IPS-NIHi11 (cell line): ENCODE measurements around the gene MS4A6A.

Source experiments
- DNase-seq: peaks from one replicate; pipeline ENCODE4 v3.0.0; 2012; ENCODE audit warnings: mixed read lengths, low spot score

The MS4A6A gene

DNA sequence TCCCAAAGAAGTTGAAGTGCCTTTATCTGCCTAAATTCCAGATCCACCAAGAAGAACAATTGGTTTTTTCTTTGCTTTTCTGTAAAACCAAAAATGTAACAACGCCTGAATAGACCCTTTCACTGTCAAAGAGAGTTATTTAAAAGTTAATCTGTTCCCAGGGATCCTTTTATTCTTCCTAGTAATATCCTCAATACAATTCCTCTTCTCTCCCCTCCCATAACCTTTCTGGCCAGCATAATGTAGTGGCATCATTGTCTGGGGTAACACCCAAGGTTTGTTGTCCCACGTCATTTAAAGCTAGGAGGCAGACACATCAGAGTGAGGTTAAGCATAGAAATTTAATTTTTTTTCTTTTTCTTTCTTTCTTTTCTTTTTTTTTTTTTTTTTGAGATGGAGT lies 54.5 kb downstream of the MS4A6A start:
- no peak for DNase-seq

DNA sequence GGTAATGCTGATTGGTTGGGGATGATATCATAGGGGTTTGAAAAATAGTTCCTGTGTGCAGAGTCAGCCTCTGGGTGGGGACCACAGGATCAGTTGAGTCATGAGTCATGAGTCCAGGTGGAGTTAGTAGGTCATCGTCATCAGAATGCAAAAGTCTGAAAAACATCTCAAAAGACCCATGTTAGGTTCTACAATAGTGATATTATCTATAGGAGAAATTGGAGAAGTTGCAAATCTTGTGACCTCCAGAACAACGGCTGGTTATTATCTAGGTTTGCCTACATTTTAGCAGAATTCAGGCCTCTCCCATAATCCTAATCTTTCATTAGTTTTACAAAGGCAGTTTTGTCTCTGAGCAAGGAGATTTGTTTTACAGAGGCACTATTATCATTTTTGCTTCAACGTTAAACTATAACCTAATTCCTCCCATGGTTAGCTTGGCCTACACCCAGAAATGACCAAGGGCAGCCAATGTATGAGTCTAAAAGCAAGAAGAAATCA lies 55.5 kb downstream of the MS4A6A start:
- DNase-seq: no peak

DNA sequence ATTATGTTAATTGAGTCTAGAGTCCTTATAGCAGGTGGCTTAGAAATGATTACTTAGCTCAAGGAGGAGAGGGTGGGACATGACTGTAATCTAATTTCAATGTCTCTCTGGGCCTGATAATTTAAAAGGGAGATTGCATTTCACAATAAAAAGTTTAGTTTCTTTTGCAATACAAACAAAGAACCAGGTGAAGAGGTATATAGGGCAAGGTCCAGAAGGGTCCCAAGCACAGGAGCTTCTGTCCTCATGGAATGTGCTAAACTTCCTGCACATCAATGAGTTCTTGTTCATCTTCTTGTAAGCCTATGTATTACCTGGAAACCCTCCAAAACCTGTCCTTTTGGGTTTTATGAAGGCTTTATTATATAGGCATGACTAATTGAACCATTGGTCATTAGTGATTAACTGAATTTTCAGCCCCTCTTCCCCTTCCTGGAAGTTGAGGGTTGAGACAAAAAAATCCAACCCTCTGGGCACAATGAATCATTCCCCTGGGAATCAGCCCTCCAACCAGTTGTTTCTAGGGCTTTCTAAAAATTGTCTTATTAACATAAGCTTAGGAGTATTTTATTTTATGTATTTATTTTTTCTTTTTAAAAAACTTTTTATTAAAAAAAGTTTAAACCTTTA lies 56.8 kb downstream of the MS4A6A start:
- no peak for DNase-seq

DNA sequence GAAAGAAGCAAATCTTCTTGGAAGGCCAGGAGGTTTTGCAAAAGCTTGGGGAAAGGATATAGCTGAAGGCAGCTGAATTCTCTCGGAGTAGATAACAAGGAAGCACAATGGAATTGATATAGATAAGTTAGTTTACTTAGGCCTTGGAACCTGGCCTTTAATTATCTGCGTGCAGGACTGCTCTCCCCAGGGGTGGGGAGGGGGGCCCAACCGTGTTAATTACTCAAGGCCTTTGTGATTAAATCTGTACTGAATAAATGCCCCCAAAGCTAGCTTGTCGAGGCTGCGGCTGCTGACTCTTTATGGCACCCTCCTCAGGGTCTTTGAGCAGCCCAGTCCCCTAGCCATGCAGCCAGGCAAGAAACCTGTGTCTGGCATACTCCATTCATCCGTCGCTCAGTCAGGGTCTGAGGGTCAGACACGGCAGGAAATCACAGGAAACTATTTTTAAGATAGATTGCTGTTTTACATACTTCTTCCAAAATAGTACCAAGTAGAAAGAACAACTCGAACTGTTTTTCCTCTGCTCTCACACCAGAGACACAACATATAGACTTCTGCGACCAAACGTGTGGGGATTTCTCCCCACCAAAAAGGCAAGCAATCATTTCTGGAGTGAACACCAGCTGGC lies 58.0 kb downstream of the MS4A6A start:
- DNase-seq: no peak
